ENCODE measurements around the gene DSEL.

Gene DSEL

DNA sequence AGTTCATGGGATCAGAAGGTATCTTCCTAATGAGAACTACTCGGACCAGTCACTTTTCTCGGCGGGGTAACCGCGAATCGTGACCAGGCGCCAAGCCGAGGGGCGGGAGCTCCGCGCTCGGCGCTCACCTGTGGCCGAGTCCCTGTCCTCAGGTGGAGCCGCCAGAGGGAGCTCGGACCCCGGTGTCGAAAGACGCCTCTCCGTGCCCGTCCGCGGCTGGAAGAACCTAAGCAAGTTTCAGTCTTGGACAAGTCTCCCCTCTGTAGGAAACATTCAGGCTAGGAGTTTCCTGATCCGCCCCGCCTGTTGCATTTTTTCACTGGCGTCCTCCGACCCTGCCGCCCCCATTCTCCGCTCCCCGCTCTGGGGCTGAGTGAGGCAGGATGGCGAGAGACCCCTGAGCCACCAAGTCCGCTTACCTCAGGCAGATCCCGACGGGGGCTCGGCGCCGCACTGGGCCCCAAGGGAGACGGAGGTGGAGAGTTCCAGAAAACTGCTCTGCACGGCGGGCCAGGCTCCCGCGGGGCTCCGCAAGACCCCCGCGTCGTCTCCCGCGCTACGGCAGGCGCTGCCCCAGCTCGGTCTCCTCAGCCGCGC lies 480 bp downstream of the DSEL start:
- DNase-seq (ENCODE audit: low spot score): peak; percentile 90
- Histone ChIP-seq H3K27ac (peak overlapping the region; percentile 93 to 94), H3K4me3 (peak overlapping the region; percentile 93)
- peak; percentile 69 for TF ChIP-seq CTCF (IDR thresholded peaks at IDR 0.05)

DNA sequence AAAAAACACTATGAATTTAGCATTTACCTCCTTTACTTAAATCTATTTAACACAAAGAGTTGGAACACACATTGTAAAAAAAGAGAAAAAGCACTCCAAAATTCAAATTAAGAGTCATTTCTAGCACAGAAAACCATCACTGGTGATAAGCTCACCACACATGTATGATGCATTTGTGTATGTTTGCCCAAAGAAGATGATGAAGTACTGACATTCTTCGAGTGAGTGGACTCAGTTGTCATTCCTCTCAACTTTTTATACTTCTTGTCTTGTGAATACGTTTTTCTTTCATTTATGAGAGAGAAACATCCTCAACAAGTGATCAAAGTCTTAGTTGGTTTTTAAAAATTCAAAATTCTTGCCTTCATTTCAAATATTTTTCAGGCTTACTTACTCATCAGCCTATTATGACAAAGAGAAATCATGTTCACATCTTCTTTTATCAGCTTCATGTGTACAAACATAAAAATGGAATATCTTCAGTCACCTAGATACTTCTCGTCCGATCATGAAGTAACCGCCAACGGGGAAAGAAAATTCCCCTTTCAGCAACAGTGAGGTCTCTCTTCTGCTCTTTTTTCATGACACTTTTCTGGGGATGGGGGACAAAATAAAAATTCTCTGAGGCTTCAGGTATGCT lies 1.5 kb downstream of the DSEL start:
- DNase-seq (ENCODE audit: low spot score): no peak
- H3K27ac ChIP-seq: peak overlapping the region in 1 of 2 donors; percentile 93
- H3K4me3 ChIP-seq: peak overlapping the region; percentile 93
- TF ChIP-seq CTCF (IDR thresholded peaks at IDR 0.05): no peak

DNA sequence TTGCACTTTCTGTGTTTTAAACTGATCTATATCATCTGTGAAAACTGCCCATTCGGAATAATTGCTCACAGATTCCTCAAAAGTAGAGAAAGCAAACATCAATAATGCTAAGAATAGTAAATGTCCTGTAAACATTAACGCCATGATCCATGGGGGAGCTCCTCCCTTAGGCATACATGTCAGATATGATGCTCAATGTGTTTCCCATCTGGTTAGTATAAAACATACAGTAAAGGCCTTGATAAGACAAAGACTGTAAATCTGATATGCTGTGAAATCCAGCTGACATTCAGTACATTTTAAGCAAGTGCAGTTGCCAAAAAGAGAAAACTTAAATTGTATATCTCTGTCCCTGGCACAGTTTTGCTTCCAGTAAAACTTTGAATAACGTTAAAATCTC lies 2.1 kb downstream of the DSEL start:
- no peak overlapping the region for H3K27ac ChIP-seq
- H3K4me3 ChIP-seq: peak overlapping the region; percentile 93
- no peak for TF ChIP-seq CTCF (IDR thresholded peaks at IDR 0.05)
- no peak for DNase-seq (ENCODE audit: low spot score)

GRCh38 chr18:67513280-67513679 lies 3.2 kb downstream of the DSEL start:
- peak overlapping the region; percentile 8 for H3K4me3 ChIP-seq
- H3K27ac ChIP-seq: no peak overlapping the region
- DNase-seq (ENCODE audit: low spot score): no peak
- no peak for TF ChIP-seq CTCF (IDR thresholded peaks at IDR 0.05)

DNA sequence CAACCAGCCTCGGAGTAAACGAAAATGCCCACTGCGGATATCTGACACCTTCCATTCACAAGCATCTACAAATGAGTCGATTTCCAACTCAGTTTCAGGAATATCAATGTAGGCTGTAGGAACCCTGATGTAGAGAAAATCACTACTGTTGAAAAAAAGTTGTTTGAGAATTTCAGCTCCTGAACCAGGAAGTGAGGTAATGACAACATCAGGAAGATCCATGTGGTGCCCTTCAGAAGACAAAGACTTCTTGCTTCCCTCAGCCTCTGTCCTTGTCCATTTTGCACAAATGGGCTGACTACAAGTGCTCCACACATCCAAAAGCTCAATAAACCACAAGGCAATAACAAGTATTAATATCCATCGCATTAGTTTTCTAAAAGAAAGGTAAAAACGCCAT lies 4.7 kb downstream of the DSEL start:
- no peak overlapping the region for H3K27ac ChIP-seq
- TF ChIP-seq CTCF (IDR thresholded peaks at IDR 0.05): no peak
- no peak for DNase-seq (ENCODE audit: low spot score)
- no peak overlapping the region for H3K4me3 ChIP-seq

GRCh38 chr18:67510831-67511230 lies 5.7 kb downstream of the DSEL start:
- no peak for DNase-seq (ENCODE audit: low spot score)
- Histone ChIP-seq H3K27ac (no peak overlapping the region), H3K4me3 (no peak overlapping the region)
- no peak for TF ChIP-seq CTCF (IDR thresholded peaks at IDR 0.05)

- Histone ChIP-seq H3K4me3 (no peak overlapping the region), H3K27ac (no peak overlapping the region)
- DNase-seq (ENCODE audit: low spot score): no peak
- no peak for TF ChIP-seq CTCF (IDR thresholded peaks at IDR 0.05)
Measured at GRCh38 chr18:67509741-67510391, 6.7 kb downstream of the DSEL start.
